Bronchial epithelial cell (primary cell): Measurements from ENCODE around the gene TPM2. TPM values are rescaled to one million over a fixed set of nuclear protein-coding genes. Genes with fewer than 3 reads are reported as not detected.
A peak's percentile ranks its signal among the peaks of the same experiment; 100 is the strongest.

ENCODE experiments used
- DNase-seq: peaks from one replicate; pipeline ENCODE4 v3.0.0-alpha.2; 2010; ENCODE audit warnings: low read depth
- FAIRE-seq: peaks from 2 replicates; lab custom pipeline; 2011; peaks lifted over from hg19 to GRCh38; lab: Jason Lieb, UNC
- H3K27me3 ChIP-seq: 2 replicates; pipeline ENCODE4 v1.5.1; 2011; ENCODE audit warnings: low read length; ENCODE audit not compliant: control insufficient read depth, insufficient read depth
- H3K36me3 ChIP-seq: 2 replicates; pipeline ENCODE4 v1.5.1; 2011; ENCODE audit warnings: low read length; ENCODE audit not compliant: control insufficient read depth, insufficient read depth
- H3K4me3 ChIP-seq: 2 replicates; pipeline ENCODE4 v1.5.1; 2011; ENCODE audit warnings: mild to moderate bottlenecking, low read depth, low read length, control low read depth
- CTCF ChIP-seq: IDR thresholded peaks from 2 replicates; pipeline ENCODE4 v1.5.1; 2011; ENCODE audit warnings: mild to moderate bottlenecking, moderate library complexity, low read length, control low read depth, inconsistent platforms; ENCODE audit not compliant: insufficient read depth, severe bottlenecking
- total RNA-seq: library from RNA; depleted of rRNA; stranded (reverse); fragments of >200 nt; gene quantifications from 2 replicates; pipeline ENCODE4 v1.2.1, GENCODE V29; 2014

TPM2 gene
- total RNA-seq, 1 donor from 2014 or later: 57.7 TPM

GRCh38 chr9:35698231-35698630 is 8.5 kb upstream of the TPM2 start:
- peak; percentile 47 for FAIRE-seq
- Histone ChIP-seq H3K36me3 (peaks cover 39% of the 10 kb centered on the region), H3K27me3 (no peaks in the 10 kb centered on the region), H3K4me3 (no peak overlapping the region)
- no peak for TF ChIP-seq CTCF
- DNase-seq: no peak

GRCh38 chr9:35697486-35697885 is 7.8 kb upstream of the TPM2 start:
- no peak for DNase-seq
- no peak for TF ChIP-seq CTCF
- H3K27me3 ChIP-seq: no peaks in the 10 kb centered on the region
- no peak for FAIRE-seq
- no peak overlapping the region for H3K4me3 ChIP-seq
- H3K36me3 ChIP-seq: peaks cover 38% of the 10 kb centered on the region

- TF ChIP-seq CTCF: peak; percentile 95
- peak; percentile 55 for DNase-seq
- H3K4me3 ChIP-seq: no peak overlapping the region
- no peaks in the 10 kb centered on the region for H3K27me3 ChIP-seq
- H3K36me3 ChIP-seq: peaks cover 33% of the 10 kb centered on the region
- FAIRE-seq: no peak
Observed at GRCh38 chr9:35696520-35697215, 6.9 kb upstream of the TPM2 start.

GRCh38 chr9:35695943-35696401 is 6.2 kb upstream of the TPM2 start:
- FAIRE-seq: no peak
- peaks cover 28% of the 10 kb centered on the region for H3K36me3 ChIP-seq
- peak; percentile 69 for DNase-seq

GRCh38 chr9:35691757-35692301 is 2.1 kb upstream of the TPM2 start:
- no peak for TF ChIP-seq CTCF
- Histone ChIP-seq H3K36me3 (peaks cover 5% of the 10 kb centered on the region), H3K27me3 (no peaks in the 10 kb centered on the region), H3K4me3 (no peak overlapping the region)
- FAIRE-seq (no peak), DNase-seq (no peak)

More at GRCh38 chr9:35695943-35696401, 6.2 kb upstream of the TPM2 start:
- TF ChIP-seq CTCF: no peak
- no peak overlapping the region for H3K4me3 ChIP-seq
- H3K27me3 ChIP-seq: no peaks in the 10 kb centered on the region

GRCh38 chr9:35691334-35691650 is 1.6 kb upstream of the TPM2 start:
- no peak for FAIRE-seq
- Histone ChIP-seq H3K27me3 (no peaks in the 10 kb centered on the region), H3K36me3 (peaks cover 8% of the 10 kb centered on the region), H3K4me3 (peak overlapping the region; percentile 65)
- DNase-seq: no peak
- no peak for TF ChIP-seq CTCF
